ENCODE results near the gene RBMS1. TPM values are rescaled to one million over a fixed set of nuclear protein-coding genes. Genes with fewer than 3 reads are reported as not detected.

RBMS1 gene
- total RNA-seq, 1 donor from 2014 or later: 148 TPM

DNA sequence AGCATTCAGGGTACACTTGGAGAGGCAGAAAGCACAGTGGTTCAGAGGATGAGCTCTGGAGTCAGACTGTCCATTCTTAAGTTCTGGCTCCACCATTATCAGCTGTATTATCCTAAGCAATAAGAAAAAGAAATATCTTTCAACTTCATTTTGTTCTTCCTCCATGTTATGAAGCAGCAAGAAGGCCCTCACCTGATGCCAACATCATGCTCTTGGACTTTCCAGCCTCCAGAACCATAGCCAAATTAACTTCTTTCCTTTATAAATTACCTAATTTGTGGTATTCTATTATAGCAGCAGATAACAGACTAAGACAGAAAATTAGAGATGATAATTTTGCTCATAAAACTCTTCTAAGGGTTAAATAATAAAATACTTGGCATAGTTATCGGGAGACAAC, 137.1 kb downstream of the RBMS1 start:
- Histone ChIP-seq H3K4me3 (ENCODE audit: insufficient read depth, low read depth, low read length) (no peak overlapping the region), H3K27me3 (ENCODE audit: insufficient read depth, low read length) (no peaks in the 10 kb centered on the region), H3K4me1 (ENCODE audit: insufficient read depth, low read length) (peaks cover 25% of the 10 kb centered on the region), H3K79me2 (ENCODE audit: insufficient read depth, low read length) (peaks cover 99% of the 10 kb centered on the region), H3K9ac (ENCODE audit: low read length) (no peak overlapping the region), H3K4me2 (ENCODE audit: low read length) (no peak overlapping the region), H3K9me3 (ENCODE audit: insufficient read depth, low read depth, low read length) (no peaks in the 10 kb centered on the region), H3K27ac (ENCODE audit: low read depth, low read length) (no peak overlapping the region), H3K36me3 (ENCODE audit: insufficient read depth, low read length) (no peaks in the 10 kb centered on the region), H2AFZ (ENCODE audit: low read depth, low read length) (no peak overlapping the region), H4K20me1 (ENCODE audit: insufficient read depth, low read length) (peaks cover 78% of the 10 kb centered on the region)
- Mint-ChIP-seq H3K4me3 (ENCODE audit: unreplicated experiment) (no peak overlapping the region), H3K9me3 (ENCODE audit: unreplicated experiment) (no peaks in the 10 kb centered on the region), H3K36me3 (ENCODE audit: low read depth, unreplicated experiment) (no peaks in the 10 kb centered on the region), H3K27ac (ENCODE audit: unreplicated experiment) (no peak overlapping the region), H3K27me3 (ENCODE audit: low read depth, unreplicated experiment) (no peaks in the 10 kb centered on the region), H3K4me1 (ENCODE audit: low read depth, unreplicated experiment) (peaks cover 61% of the 10 kb centered on the region)
- no peak for FAIRE-seq
- TF ChIP-seq, protein P1, sequence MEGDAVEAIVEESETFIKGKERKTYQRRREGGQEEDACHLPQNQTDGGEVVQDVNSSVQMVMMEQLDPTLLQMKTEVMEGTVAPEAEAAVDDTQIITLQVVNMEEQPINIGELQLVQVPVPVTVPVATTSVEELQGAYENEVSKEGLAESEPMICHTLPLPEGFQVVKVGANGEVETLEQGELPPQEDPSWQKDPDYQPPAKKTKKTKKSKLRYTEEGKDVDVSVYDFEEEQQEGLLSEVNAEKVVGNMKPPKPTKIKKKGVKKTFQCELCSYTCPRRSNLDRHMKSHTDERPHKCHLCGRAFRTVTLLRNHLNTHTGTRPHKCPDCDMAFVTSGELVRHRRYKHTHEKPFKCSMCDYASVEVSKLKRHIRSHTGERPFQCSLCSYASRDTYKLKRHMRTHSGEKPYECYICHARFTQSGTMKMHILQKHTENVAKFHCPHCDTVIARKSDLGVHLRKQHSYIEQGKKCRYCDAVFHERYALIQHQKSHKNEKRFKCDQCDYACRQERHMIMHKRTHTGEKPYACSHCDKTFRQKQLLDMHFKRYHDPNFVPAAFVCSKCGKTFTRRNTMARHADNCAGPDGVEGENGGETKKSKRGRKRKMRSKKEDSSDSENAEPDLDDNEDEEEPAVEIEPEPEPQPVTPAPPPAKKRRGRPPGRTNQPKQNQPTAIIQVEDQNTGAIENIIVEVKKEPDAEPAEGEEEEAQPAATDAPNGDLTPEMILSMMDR (IDR thresholded peaks at IDR 0.05; ENCODE audit: insufficient read depth, low read depth, low read length): no peak
- TF ChIP-seq EZH2 (IDR thresholded peaks at IDR 0.05; ENCODE audit: insufficient read depth, low read length): no peak
- no peak for DNase-seq (ENCODE audit: low read depth)

- Histone ChIP-seq H3K27ac (ENCODE audit: low read depth, low read length) (no peak overlapping the region), H4K20me1 (ENCODE audit: insufficient read depth, low read length) (peaks cover 73% of the 10 kb centered on the region), H2AFZ (ENCODE audit: low read depth, low read length) (no peak overlapping the region), H3K4me1 (ENCODE audit: insufficient read depth, low read length) (peaks cover 27% of the 10 kb centered on the region), H3K4me2 (ENCODE audit: low read length) (no peak overlapping the region), H3K4me3 (ENCODE audit: insufficient read depth, low read depth, low read length) (no peak overlapping the region), H3K36me3 (ENCODE audit: insufficient read depth, low read length) (no peaks in the 10 kb centered on the region), H3K79me2 (ENCODE audit: insufficient read depth, low read length) (peaks cover 94% of the 10 kb centered on the region), H3K27me3 (ENCODE audit: insufficient read depth, low read length) (no peaks in the 10 kb centered on the region), H3K9me3 (ENCODE audit: insufficient read depth, low read depth, low read length) (no peaks in the 10 kb centered on the region), H3K9ac (ENCODE audit: low read length) (no peak overlapping the region)
- no peak for FAIRE-seq
- Mint-ChIP-seq H3K27me3 (ENCODE audit: low read depth, unreplicated experiment) (no peaks in the 10 kb centered on the region), H3K4me1 (ENCODE audit: low read depth, unreplicated experiment) (peaks cover 61% of the 10 kb centered on the region), H3K27ac (ENCODE audit: unreplicated experiment) (peak overlapping the region; percentile 43), H3K36me3 (ENCODE audit: low read depth, unreplicated experiment) (peaks cover 3% of the 10 kb centered on the region), H3K4me3 (ENCODE audit: unreplicated experiment) (no peak overlapping the region), H3K9me3 (ENCODE audit: unreplicated experiment) (peaks cover 2% of the 10 kb centered on the region)
- TF ChIP-seq, protein P1 (IDR thresholded peaks at IDR 0.05; ENCODE audit: insufficient read depth, low read depth, low read length): no peak
- no peak for TF ChIP-seq EZH2 (IDR thresholded peaks at IDR 0.05; ENCODE audit: insufficient read depth, low read length)
- no peak for DNase-seq (ENCODE audit: low read depth)
Observed at GRCh38 chr2:160355080-160355479, 138.5 kb downstream of the RBMS1 start.

DNA sequence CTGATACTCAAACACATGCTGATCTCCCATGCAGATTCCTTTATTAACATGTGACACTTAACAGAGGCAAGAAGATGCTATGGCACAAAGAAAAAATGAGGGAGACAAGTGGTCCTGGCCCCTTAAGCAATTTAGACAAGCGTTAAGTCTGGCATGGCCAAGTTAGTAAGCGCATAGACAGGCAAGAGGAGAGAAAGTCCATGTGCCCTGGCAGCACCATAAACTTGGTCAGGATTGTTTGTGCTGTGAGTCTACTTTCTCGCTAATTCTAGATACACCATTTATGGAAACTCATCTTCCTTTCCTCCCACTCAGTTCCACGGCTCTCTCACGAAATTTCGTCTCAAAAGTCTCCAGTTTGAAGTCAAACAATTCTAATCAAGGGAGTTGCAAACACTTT, 138.9 kb downstream of the RBMS1 start:
- TF ChIP-seq EZH2 (IDR thresholded peaks at IDR 0.05; ENCODE audit: insufficient read depth, low read length): no peak
- TF ChIP-seq, protein P1 (IDR thresholded peaks at IDR 0.05; ENCODE audit: insufficient read depth, low read depth, low read length): no peak
- Histone ChIP-seq H3K4me2 (ENCODE audit: low read length) (no peak overlapping the region), H4K20me1 (ENCODE audit: insufficient read depth, low read length) (peaks cover 73% of the 10 kb centered on the region)

More for the DNA sequence above, 138.9 kb downstream of the RBMS1 start:
- H3K36me3 Mint-ChIP-seq (ENCODE audit: low read depth, unreplicated experiment): peaks cover 3% of the 10 kb centered on the region
- Histone ChIP-seq H3K36me3 (ENCODE audit: insufficient read depth, low read length) (no peaks in the 10 kb centered on the region), H2AFZ (ENCODE audit: low read depth, low read length) (no peak overlapping the region), H3K27ac (ENCODE audit: low read depth, low read length) (no peak overlapping the region), H3K9ac (ENCODE audit: low read length) (no peak overlapping the region), H3K27me3 (ENCODE audit: insufficient read depth, low read length) (no peaks in the 10 kb centered on the region), H3K9me3 (ENCODE audit: insufficient read depth, low read depth, low read length) (no peaks in the 10 kb centered on the region), H3K4me3 (ENCODE audit: insufficient read depth, low read depth, low read length) (no peak overlapping the region), H3K4me1 (ENCODE audit: insufficient read depth, low read length) (peaks cover 27% of the 10 kb centered on the region), H3K79me2 (ENCODE audit: insufficient read depth, low read length) (peaks cover 94% of the 10 kb centered on the region)
- peaks cover 63% of the 10 kb centered on the region for H3K4me1 Mint-ChIP-seq (ENCODE audit: low read depth, unreplicated experiment)
- no peaks in the 10 kb centered on the region for H3K27me3 Mint-ChIP-seq (ENCODE audit: low read depth, unreplicated experiment)
- H3K4me3 Mint-ChIP-seq (ENCODE audit: unreplicated experiment): no peak overlapping the region
- H3K9me3 Mint-ChIP-seq (ENCODE audit: unreplicated experiment): peaks cover 2% of the 10 kb centered on the region
- DNase-seq (ENCODE audit: low read depth) (no peak), FAIRE-seq (no peak)
- no peak overlapping the region for H3K27ac Mint-ChIP-seq (ENCODE audit: unreplicated experiment)
